ENCODE data around the gene PNKD. TPM values are rescaled to one million over a fixed set of nuclear protein-coding genes. Genes with fewer than 3 reads are reported as not detected.

Gene PNKD
- total and polyA plus RNA-seq, 2 of the 8 experiments (the other 6 are each of a cell fraction or from before 2014, with no cell fraction given), result 43.9 to 65.4 TPM

- no peaks in the 10 kb centered on the region for H4K20me1 ChIP-seq (replicated peaks in 1 of 2; ENCODE audit: control insufficient read depth in 1 of 2, insufficient read depth in 2 of 2, low read length in 2 of 2)
- H2AK5ac ChIP-seq (ENCODE audit: low read depth, low read length), result no peak overlapping the region
- no peaks in the 10 kb centered on the region for H3K36me3 ChIP-seq (ENCODE audit: control insufficient read depth in 2 of 4, insufficient read depth in 4 of 4, low read length in 3 of 4)
- no peaks in the 10 kb centered on the region for H3K79me2 ChIP-seq (ENCODE audit: control insufficient read depth in 1 of 2, insufficient read depth in 2 of 2, low read length in 2 of 2)
- no peak overlapping the region for H4K91ac ChIP-seq (replicated peaks; ENCODE audit: insufficient read length, low read length)
- no peak overlapping the region for H2BK5ac ChIP-seq (ENCODE audit: low read depth, low read length)
- no peak overlapping the region for H3K4me2 ChIP-seq (ENCODE audit: insufficient read depth in 1 of 2, low read depth in 2 of 2, low read length in 2 of 2)
- H3K4me1 ChIP-seq (replicated peaks in 1 of 4; ENCODE audit: control insufficient read depth in 3 of 4, insufficient read depth in 4 of 4, low read length in 3 of 4), result peaks cover 0 to 13% (median 6%) of the 10 kb centered on the region in 4 experiments; a peak in 6 of 7 replicates
- CTCF ChIA-PET (ENCODE audit: partially characterized antibody), result interaction anchor here (0.9 to 11.9 kb wide), 3 partner anchors 22 to 62 kb away, joined by 3 to 192 read pairs (median 7); no protein-coding TSS in a partner anchor
- H3K9ac ChIP-seq (replicated peaks in 1 of 4; ENCODE audit: extremely low read depth in 1 of 4, low read depth in 3 of 4, low read length in 3 of 4), result no peak overlapping the region
- H3K18ac ChIP-seq (ENCODE audit: extremely low read depth, low read length), result no peak overlapping the region
- no peak overlapping the region for H2BK120ac ChIP-seq (replicated peaks; ENCODE audit: low read depth, low read length)
- H3K4ac ChIP-seq (replicated peaks; ENCODE audit: insufficient read length, low read depth, low read length), result no peak overlapping the region
- no peak overlapping the region for H2BK12ac ChIP-seq (ENCODE audit: low read depth, low read length)
- no peak overlapping the region for H4K5ac ChIP-seq (ENCODE audit: insufficient read length, low read depth, low read length)
- no peak overlapping the region for H3K4me3 ChIP-seq (ENCODE audit: extremely low read depth in 1 of 4, insufficient read depth in 2 of 4, low read depth in 3 of 4, low read length in 4 of 4)
- no peaks in the 10 kb centered on the region for H3K9me3 ChIP-seq (ENCODE audit: insufficient read depth in 2 of 2, low read depth in 1 of 2, low read length in 1 of 2)
- no peaks in the 10 kb centered on the region for H3K79me1 ChIP-seq (ENCODE audit: low read depth, low read length)
- no peak overlapping the region for H2BK15ac ChIP-seq (ENCODE audit: low read length)
- no peak overlapping the region for H4K8ac ChIP-seq (ENCODE audit: extremely low read depth, insufficient read depth, low read length)
- no peaks in the 10 kb centered on the region; a peak in 1 of 7 replicates for H3K27me3 ChIP-seq (replicated peaks in 1 of 4; ENCODE audit: control insufficient read depth in 3 of 4, extremely low read depth in 1 of 4, insufficient read depth in 3 of 4, low read length in 3 of 4)
- FAIRE-seq (no peak), DNase-seq (ENCODE audit: low read depth in 1 of 2, low spot score in 2 of 2) (no peak)
- POLR2A ChIA-PET (ENCODE audit: partially characterized antibody), result interaction anchor here (1.4 kb wide), 1 partner anchor 35 kb away, joined by 3 read pairs; no protein-coding TSS in a partner anchor
- H3K27ac ChIP-seq (ENCODE audit: low read depth, low read length), result no peak overlapping the region
- no peak overlapping the region for H3K23ac ChIP-seq (ENCODE audit: insufficient read length)
- no peak overlapping the region for H3K56ac ChIP-seq (replicated peaks; ENCODE audit: insufficient read length, low read depth, low read length)
- H3K14ac ChIP-seq (ENCODE audit: insufficient read length), result no peak overlapping the region
- H3K23me2 ChIP-seq (ENCODE audit: low read depth, low read length), result no peaks in the 10 kb centered on the region
- 0 out of 2 replicates have a peak overlapping the region, but pooled peaks have one; percentile 32 for H2BK20ac ChIP-seq (ENCODE audit: low read length)
- no peak overlapping the region for H2AFZ ChIP-seq (ENCODE audit: low read length)
- 93% methylated on average over 4 of the region's 4 CpGs; no CpG with 5 or more reads in 1 of the 2 experiments for WGBS, 2 experiments (ENCODE audit: extremely low coverage in 1 of 2, insufficient coverage in 1 of 2, insufficient read length in 1 of 2, insufficient replicate concordance in 2 of 2, low coverage in 1 of 2, low lambda C conversion rate in 2 of 2, missing lambda C conversion rate in 1 of 2)
- TF ChIP-seq CREB1 (IDR thresholded peaks at IDR 0.05) (no peak), FOSL1 (IDR thresholded peaks at IDR 0.05; ENCODE audit: insufficient read depth, low read depth, low read length) (no peak), KDM1A (IDR thresholded peaks at IDR 0.05; ENCODE audit: borderline replicate concordance, low read length) (no peak), JUN (IDR thresholded peaks at IDR 0.05; ENCODE audit: low read depth, low read length) (no peak), RBBP5 (IDR thresholded peaks at IDR 0.05; ENCODE audit: borderline replicate concordance, low read depth, low read length) (no peak), GTF2F1 (IDR thresholded peaks at IDR 0.05; ENCODE audit: borderline replicate concordance, low read depth, low read length) (no peak), EGR1 (IDR thresholded peaks at IDR 0.05; ENCODE audit: borderline replicate concordance, low read depth, low read length) (no peak), CTBP2 (IDR thresholded peaks at IDR 0.05; ENCODE audit: borderline replicate concordance, insufficient read depth, insufficient read length, low read length) (no peak), GABPA (IDR thresholded peaks at IDR 0.05; ENCODE audit: borderline replicate concordance, insufficient read depth, low read length) (no peak), ASH2L (IDR thresholded peaks at IDR 0.05; ENCODE audit: low read length) (no peak), POLR2AphosphoS5 (IDR thresholded peaks at IDR 0.05; ENCODE audit: low read depth, low read length) (no peak), RNF2 (IDR thresholded peaks at IDR 0.05; ENCODE audit: borderline replicate concordance, low read depth, low read length, missing control alignments, poor library complexity, severe bottlenecking) (no peak), SAP30 (IDR thresholded peaks at IDR 0.05; ENCODE audit: insufficient read depth, insufficient replicate concordance, low read length) (no peak), TAF1 (IDR thresholded peaks at IDR 0.05; ENCODE audit: low read depth, low read length) (no peak)
Measured at GRCh38 chr2:218360453-218360852, 90.1 kb downstream of the PNKD start.
